GM21390 (cell line): Measurements from ENCODE around the gene USP32.
"Not testable (repeated sequence)": the region's sequence is repeated elsewhere in the genome, so short reads cannot be mapped to it uniquely, and the experiment has no call there.

Experiments used
- ATAC-seq: cut with Tn5 transposase; IDR thresholded peaks from one replicate; pipeline ENCODE4 v1.9.1; 2021; ENCODE audit not compliant: unreplicated experiment

The USP32 gene

DNA sequence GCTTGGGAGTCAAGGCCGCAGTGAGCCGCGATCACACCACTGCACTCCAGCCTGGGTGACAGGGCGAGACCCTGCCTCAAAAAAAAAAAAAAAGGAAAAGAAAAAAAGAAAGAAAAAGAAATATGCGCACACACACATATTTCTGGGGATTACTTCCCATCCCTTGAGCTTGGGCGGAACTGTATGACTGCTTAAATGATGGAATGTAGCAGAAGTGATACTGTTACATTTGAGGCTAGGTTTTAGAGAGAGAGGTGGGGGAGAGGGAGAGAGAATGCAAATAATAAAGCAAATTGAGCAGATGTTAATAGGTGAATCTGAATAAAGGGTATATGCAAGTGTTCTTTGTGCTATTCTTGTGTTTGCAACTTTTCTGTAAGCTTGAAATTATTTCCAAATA is 12.0 kb upstream of the USP32 start:
- no peak for ATAC-seq

DNA sequence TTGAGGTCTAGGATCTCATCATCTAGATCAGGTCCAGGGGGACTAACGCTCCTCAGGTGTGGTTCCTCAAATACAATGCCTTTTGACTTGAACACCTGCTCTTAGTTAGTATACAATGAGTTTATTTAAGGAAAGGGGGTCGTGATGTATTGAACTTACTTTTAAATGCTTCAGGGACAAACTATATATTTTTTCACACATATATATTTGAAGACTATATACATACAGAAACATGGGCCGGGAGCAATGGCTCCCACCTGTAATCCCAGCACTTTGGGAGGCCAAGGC is 11.5 kb upstream of the USP32 start:
- no peak for ATAC-seq

DNA sequence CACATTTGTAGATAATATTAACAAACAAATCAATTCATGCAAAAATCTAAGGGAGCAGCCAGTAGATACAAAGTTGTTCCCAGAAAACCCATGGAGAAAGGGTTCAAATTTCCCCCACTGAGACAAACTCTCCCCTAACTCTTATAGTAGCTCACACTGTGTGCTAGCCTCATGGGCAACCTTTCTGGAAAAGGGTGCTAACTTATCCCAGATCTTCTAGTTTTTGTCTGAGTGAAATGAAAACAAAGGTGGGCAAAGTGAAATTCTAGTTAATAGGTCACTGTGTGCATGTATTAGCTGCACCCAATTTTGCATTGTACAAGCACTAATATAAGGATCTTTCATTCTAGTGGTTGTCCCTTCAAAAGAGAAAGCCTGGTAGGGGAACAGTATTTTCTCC is 9.9 kb upstream of the USP32 start:
- no peak for ATAC-seq

DNA sequence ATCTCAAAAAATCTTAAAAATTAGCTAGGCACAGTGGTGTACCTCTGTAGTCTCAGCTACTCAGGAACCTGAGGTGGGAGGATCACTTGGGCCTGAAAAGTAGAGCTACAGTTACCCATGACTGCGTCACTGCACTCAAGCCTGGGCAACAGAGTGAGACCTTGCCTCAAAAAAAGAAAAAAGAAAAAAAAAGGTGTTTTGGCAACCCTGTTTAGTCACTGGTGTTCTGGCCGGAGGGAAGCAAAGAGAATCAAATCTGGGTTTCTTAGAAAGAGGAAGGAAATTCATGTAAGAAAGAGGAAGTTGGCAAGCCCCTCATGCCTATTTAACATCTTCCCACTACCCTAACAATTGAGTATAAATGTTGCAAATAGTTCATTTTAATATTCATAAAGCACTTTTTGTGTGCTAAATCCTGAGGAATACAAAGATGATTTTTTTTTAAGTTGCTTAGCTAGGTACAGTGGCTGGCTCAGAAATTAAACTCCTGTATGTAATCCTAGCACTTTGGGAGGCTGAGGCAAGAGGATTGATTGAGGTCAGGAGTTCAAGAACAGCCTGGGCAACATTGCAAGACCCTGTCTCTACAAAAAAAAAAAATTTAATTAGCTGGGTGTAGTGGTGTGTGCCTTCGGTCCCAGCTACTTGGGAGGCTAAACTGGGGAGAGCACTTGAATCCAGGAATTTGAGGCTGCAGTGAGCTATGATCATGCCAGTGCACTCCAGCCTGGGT is 6.5 kb upstream of the USP32 start:
- ATAC-seq: peak; percentile 51

DNA sequence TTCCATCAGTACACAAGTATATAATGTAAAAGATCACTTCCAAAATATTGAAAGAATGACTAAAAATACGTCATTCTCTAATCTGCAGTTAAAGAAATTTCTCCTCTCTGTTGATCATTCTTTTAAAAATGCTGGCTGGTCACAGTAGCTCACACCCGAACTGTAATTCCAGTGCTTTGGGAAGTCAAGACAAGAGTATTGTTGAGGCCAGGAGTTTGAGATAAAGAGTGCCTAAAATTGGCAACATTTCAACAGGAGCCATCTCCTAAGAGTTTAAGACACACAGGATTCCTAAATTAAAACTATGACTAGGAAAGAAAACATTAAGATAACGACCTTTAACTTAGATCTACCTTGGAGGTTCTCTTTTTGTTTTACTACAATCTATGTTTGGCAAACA is 4.5 kb upstream of the USP32 start:
- ATAC-seq: no peak

DNA sequence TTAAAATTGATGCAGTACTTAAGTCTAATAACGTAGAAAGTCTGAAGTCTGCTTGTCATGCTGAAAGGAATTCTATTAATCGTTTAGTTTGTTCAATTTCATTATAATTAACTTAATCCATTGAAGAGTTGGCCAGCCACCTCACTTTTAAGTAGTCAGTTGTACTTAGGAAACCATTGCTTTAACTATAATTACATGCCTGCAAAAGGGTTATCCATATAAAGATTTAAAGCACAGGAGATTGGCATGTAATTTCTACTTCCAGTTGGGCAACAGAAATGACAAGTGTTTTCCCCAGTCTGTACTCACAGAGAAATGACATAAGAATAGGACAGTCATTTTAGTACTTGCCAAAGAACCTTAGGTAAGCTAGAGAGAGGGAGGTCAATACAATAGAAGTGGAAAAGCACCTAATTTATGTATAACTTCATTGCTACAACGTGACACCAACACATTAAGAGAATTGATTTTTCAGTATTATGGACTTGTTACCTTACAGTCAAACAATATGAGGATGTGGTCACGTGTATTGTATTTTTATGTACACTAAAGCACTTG is 3.7 kb upstream of the USP32 start:
- ATAC-seq: no peak

DNA sequence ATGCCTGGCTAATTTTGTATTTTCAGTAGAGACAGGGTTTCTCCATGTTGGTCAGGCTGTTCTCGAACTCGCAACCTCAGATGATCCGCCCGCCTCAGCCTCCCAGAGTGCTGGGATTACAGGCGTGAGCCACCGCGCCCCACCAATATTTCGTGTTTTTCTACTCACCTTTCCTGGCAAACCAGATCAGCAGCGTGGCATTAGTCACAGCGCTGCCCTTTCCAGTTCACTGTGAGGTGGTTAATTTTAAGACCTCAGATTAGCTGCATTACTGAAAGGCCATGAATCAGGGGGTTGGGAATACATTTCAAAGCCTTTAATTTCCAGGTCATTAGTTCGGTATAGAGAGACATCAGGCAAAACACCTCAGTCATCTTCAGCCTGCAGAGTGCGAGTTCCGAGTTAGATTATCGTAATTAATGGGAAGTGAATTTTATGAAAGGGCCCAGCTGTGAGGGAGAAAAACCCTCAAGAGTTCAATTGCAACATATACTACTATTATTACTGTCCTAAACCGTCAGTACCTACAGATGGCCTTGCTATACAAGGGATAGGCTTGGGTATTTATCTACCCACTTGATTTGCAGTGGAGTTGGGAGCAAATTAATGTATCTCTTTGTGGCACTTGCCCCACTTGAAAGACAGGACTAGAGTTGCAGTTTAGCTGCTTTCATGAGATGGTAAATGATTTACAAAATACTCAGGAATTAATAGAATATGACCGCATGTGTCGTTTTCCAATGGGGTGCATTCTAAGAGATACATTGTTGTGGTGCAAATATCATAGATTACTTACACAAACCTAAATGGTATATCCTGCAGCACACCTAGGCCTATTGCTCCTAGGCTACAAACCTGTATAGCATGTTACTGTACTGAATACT is 2.1 kb upstream of the USP32 start:
- no peak for ATAC-seq

DNA sequence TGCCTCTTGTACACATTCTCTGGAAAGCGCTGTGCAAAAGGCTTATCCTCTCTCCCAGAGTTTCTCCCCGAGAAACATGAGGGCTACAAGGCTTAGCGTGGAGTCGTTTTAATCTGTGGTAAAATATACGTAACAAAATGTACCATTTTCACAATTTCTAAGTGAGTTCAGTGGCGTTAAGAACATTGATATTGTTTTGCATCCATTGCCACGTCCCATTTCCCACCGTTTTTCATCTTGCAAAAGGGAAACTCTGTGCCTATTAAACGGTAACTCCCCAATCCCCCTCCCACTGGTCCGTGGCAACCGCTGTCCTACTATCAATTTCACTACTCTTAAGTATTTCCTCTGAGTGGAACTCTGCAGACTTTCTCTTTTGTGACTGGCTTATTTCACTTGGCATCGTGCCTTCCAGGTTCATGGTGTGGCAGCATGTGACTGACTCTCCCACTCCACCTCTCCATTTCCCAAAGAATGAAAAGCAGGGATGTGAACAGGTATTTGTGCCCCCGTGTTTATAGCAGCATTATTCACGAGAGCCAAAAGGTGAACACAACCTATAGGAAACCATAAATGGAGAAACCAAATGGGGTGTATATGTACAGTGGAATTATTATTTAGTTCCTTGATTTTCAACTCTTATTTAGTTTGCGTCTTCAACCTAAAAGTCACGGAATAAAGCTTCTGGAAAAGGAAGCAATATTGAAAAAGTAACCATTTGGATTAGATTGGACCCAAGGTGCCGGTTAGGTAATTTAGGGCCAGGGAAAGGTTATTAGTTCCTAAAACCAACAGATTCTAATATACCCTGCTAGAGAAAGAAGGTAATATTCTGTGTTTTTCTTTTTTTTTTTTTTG is 1.1 kb upstream of the USP32 start:
- ATAC-seq: no peak

DNA sequence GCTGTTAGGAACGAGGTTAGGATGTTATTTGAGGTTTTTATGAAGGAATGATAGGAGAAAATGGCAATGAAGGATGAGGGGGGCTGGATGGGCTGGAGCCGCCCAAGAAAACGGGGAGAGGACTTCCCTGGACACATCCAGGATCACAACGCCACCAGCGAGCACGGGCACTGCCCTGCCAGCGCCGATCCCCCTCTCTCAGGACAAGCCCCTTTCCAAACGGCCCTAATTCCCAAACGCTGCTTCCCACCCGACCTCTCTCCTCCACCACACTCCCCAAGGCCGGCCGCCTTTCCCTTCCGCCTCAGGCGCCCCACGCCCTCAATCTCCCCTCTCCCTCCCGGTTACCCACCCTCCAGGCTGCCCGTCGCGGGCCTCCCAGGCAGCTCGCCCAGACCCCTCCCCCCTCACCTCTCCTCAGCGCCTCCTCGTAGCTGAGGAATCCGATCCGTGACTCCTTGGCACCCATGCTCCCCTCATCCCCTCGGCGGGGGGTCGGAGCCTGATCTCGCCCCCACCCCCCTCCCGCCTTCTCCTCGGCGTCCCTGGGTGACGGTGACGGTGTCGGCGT is 377 bp downstream of the USP32 start:
- peak; percentile 11 for ATAC-seq

DNA sequence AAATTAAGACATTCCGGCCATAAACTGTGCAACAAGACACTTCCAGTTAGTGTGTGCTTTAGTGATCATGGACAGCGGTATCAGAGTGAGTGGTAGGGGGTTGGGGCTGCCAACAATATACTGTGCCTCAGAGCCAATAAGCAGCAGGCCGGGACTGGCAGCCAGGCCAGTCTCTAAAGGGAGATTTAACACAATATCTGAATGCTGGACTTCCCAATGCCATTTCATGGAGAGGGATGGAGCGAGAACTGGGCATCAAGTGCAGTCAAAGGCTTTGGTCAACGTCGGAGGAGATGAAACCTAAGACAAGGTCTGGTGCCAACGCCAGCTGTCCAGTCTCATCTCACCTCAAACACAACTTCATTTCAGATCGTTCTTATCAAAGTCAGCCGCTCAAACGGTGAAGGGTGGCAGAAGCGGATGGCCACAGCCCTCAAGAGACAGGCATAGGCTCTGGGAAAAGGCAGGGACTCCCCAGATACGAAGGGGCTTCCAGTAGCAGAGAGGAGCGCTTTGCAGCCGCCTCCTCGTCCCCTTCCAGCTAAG is 935 bp downstream of the USP32 start:
- no peak for ATAC-seq

DNA sequence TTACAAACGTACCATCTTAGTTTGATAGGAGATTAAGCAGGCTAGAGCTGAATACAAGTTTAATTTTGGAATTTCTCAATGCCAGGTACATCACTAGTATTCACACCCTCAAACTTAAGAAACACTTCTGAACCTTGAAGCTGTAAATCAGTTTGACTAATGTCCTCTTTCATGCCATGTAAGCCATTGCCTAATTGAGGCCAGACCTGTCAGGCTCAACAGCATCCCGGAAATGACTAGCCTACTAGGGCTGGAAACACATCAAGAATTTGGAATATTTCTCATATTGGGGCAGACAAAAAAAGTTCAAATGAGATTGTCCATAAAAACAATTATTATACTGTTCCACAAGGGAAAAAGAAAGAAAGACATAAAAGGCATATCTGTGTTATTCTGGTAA is 1.7 kb downstream of the USP32 start:
- ATAC-seq: no peak

DNA sequence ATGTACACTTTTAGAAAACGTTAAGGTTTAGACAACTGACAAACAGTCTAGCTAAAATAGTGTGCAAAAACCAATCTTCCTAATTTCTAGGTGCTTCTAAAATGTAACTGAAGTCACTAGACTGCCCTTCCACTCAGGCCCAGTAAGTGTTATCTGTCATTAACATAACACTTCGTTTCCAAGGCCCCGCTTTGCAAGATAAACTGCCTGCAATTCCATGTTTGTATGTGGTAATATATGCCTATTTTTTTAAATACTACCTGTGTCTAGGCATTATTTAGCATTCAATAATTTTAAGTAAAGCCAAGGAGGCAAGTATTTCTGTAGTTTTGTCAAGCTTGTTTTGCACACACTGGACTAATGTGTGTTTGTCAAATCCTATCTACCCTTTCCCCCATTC is 3.2 kb downstream of the USP32 start:
- no peak for ATAC-seq

DNA sequence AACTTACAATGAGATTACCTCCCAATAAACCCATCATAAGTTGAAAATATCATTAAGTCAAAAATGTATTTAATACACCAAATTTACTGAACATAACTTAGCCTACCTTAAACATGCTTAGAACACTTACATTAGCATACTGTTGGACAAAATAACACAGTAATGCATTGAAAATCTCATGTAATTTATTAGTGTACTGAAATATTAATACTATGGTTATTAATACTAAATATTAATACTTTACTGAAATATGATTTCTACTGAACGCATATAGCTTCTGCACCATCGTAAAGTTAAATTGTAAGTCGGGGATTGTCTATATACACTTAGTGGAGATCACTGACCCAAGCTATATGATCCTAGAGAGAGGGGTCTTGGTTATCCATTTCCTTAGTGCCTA is 4.3 kb downstream of the USP32 start:
- no peak for ATAC-seq

DNA sequence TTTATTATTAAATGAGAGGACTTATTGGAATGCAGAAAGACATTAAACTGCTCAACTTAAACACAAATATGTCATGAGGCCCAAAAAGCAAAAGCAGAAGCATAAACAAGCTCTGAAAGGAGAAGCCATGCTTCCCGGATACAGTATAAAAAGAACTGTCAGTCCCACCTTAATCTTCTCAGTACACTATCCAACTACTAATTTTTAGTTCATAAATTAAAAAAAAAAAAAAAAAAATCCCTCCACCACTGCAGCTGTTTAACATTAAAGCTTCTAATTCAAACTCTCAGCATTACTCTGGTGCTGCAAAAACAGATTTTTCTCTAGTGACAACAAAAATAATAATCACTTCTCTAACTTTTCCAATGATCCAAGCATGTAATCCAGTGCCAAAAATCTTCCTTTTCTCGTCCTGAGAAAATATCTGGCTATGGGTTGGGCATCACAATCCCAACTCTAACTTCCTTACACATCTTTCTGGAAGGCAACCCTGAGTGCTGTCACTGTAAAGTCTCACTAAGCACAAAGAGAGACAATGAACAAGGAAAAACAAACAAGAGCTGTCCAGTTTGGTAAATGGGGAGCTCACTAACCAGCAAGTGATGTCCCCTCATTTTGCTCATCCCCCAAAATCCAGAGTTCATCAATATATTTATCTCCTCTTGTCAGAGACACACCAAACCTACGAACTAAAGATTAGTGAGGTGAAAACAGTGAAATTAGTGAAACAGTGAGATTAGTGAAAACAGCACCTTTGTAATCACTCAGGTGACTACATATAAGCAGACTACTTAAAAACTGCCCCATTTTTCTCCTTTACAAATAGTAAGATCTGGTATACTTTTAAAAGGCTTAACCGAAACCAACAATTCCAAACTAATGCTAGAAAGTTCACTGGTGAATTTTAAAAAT is 5.5 kb downstream of the USP32 start:
- no peak for ATAC-seq

DNA sequence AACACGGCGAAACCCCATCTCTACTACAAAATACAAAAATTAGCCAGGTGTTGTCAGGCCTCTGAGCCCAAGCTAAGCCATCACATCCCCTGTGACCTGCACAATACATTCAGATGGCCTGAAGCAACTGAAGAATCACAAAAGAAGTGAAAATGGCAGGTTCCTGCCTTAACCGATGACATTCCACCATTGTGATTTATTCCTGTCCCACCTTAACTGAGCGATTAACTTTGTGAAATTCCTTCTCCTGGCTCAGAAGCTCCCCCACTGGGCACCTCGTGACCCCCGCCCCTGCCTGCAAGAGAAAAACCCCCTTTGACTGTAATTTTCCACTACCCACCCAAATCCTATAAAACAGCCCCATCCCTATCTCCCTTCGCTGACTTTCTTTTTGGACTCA is 7.0 kb downstream of the USP32 start:
- ATAC-seq: not testable (repeated sequence)

DNA sequence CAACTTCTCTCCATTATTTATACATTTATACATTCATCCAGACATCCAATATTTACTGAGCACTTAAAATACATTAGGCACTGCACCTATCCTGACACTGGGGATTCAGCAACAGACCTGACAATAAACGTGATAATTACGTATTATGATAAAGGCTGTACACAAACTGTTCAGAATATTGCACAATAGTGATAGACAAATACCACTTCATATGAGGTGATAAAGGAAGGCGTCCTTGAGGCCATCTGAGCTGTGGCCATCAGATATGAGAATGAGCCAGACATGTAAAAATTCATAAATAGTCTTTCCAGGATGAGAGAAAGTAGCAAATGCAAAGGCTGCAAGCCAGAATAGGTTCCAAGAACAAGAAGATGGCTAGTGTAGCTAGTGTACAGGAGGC is 8.6 kb downstream of the USP32 start:
- ATAC-seq: no peak

DNA sequence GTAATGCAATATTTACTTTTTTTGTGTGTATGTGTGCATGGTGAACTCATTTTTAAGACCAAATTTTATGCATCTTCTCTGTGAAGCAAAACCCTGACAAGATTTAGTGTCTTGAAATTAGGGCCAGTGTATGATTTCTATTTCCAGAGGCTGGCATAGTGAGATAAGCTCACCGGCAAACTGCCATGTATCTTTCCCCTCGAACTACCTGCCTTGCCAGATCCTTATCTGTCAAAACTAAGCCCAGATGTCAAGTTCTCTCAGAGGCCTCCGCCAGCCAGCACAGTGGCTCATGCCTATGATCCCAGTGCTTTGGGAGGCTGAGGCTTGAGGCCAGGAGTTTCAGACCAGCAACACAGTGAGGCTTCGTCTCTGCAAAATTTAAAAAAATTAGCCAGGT is 10.0 kb downstream of the USP32 start:
- ATAC-seq: no peak

DNA sequence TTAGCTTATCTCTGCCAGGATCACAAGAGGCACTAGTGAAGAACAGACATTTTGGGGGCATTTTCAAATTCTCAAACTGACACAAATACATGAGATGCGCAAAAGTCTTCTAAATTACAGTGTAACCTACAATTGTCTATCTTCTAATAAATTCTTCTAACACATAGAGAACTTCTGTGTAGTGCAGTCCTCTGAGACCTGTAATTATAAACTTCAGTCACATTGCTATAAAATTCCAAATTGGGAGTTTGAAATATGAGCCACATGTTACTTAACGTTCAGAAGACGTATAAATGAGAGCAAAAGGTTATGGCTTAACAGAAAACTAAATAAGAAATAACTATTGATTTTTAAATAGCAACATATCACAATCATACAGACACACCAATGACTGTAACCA is 12.5 kb downstream of the USP32 start:
- not testable (repeated sequence) for ATAC-seq

DNA sequence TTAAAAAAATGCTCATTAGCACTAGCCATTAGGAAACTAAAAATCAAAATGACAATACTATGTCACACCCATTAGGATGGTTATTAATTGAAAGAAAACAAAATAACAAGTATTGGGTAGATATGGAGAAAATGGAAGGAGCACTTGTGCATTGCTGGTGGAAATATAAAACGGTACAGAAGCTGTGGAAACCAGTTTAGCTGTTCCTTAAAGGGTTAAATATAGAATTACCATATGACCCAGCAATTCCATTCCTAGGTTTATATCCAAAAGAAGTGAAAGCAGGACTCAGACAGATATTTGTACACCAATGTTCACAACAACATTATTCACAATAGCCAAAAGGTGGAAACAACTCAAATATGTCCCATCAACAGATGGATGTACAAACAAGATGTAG is 13.7 kb downstream of the USP32 start:
- not testable (repeated sequence) for ATAC-seq
